HepG2 (cell line): ENCODE data around the gene ORMDL3. TPM values are rescaled to one million over a fixed set of nuclear protein-coding genes. Genes with fewer than 3 reads are reported as not detected.

ENCODE experiments used
- ARID5B ChIP-seq: IDR thresholded peaks from 2 replicates; pipeline ENCODE4 v1.4.0; 2020; ENCODE audit warnings: mild to moderate bottlenecking, missing genetic modification reagents
- BORCS8-MEF2B ChIP-seq: sonication (generic); formaldehyde crosslinking; IDR thresholded peaks from 2 replicates; pipeline ENCODE4 v1.8.0; 2022; ENCODE audit warnings: mild to moderate bottlenecking, missing genetic modification reagents
- CENPT ChIP-seq: sonication (generic); formaldehyde crosslinking; IDR thresholded peaks from 2 replicates; pipeline ENCODE4 v1.8.0; 2022; ENCODE audit warnings: low read depth, mild to moderate bottlenecking, moderate library complexity, missing genetic modification reagents
- FOXK2 ChIP-seq: fragments of 450-650 bp; IDR thresholded peaks from 2 replicates; pipeline ENCODE4 v1.6.1; 2016
- FUBP1 ChIP-seq: sonication (generic); formaldehyde crosslinking; IDR thresholded peaks from 2 replicates; pipeline ENCODE4 v1.5.1; 2020; ENCODE audit warnings: missing genetic modification reagents, mild to moderate bottlenecking, borderline replicate concordance
- MAFK ChIP-seq, 2 experiments: IDR thresholded peaks in 1 of 2; conservative IDR thresholded peaks in 1 of 2; 2 replicates each; pipeline ENCODE4 v1.6.1; 2011; ENCODE audit warnings: improper control_type of control experiment in 2 of 2, low read length in 2 of 2
- MXD1 ChIP-seq: sonication (generic); formaldehyde crosslinking; IDR thresholded peaks from 2 replicates; pipeline ENCODE4 v1.4.0; 2020; ENCODE audit warnings: mild to moderate bottlenecking, missing genetic modification reagents
- NFIC ChIP-seq: IDR thresholded peaks from 2 replicates; pipeline ENCODE4 v1.6.1; 2012; ENCODE audit warnings: mild to moderate bottlenecking, low read length, inconsistent platforms
- NFRKB ChIP-seq: fragments of 450-650 bp; IDR thresholded peaks from 2 replicates; pipeline ENCODE4 v1.6.1; 2017
- PHF20 ChIP-seq: sonication (generic); formaldehyde crosslinking; IDR thresholded peaks from 2 replicates; pipeline ENCODE4 v1.5.0; 2020; ENCODE audit warnings: mild to moderate bottlenecking, missing genetic modification reagents
- POGZ ChIP-seq: sonication (generic); formaldehyde crosslinking; IDR thresholded peaks from 2 replicates; pipeline ENCODE4 v1.4.0; 2020; ENCODE audit warnings: mild to moderate bottlenecking, missing genetic modification reagents
- SALL1 ChIP-seq: sonication (generic); formaldehyde crosslinking; IDR thresholded peaks from 2 replicates; pipeline ENCODE4 v1.8.0; 2022; ENCODE audit warnings: mild to moderate bottlenecking, missing genetic modification reagents
- TAF15 ChIP-seq: fragments of 200-400 bp; formaldehyde crosslinking; IDR thresholded peaks from one replicate; pipeline ENCODE4 v1.6.1; 2018; ENCODE audit warnings: mild to moderate bottlenecking, low read depth, low read length; ENCODE audit not compliant: poor library complexity, severe bottlenecking
- THAP11 ChIP-seq: IDR thresholded peaks from 2 replicates; pipeline ENCODE4 v1.6.1; 2016; ENCODE audit warnings: missing biosample characterization, missing genetic modification reagents
- TRIM24 ChIP-seq: sonication (generic); formaldehyde crosslinking; IDR thresholded peaks from 2 replicates; pipeline ENCODE4 v1.8.0; 2022; ENCODE audit warnings: mild to moderate bottlenecking, missing genetic modification reagents
- U2AF1 ChIP-seq: fragments of 200-400 bp; formaldehyde crosslinking; optimal IDR thresholded peaks from 2 replicates; pipeline ENCODE3; 2017; ENCODE audit warnings: mild to moderate bottlenecking, low read depth, low read length
- ZMYM4 ChIP-seq: sonication (generic); formaldehyde crosslinking; IDR thresholded peaks from 2 replicates; pipeline ENCODE4 v1.8.1; 2023; ENCODE audit warnings: mild to moderate bottlenecking, missing genetic modification reagents
- ZNF34 ChIP-seq: sonication (generic); formaldehyde crosslinking; IDR thresholded peaks from 2 replicates; pipeline ENCODE4 v1.4.0; 2020; ENCODE audit warnings: mild to moderate bottlenecking, missing genetic modification reagents, borderline replicate concordance
- ZNF430 ChIP-seq: sonication (generic); formaldehyde crosslinking; IDR thresholded peaks from 2 replicates; pipeline ENCODE4 v1.9.0; 2021; ENCODE audit warnings: mild to moderate bottlenecking, missing genetic modification reagents
- ZNF574 ChIP-seq: sonication (generic); formaldehyde crosslinking; IDR thresholded peaks from 2 replicates; pipeline ENCODE4 v1.4.0; 2020; ENCODE audit warnings: missing genetic modification reagents
- ZNF777 ChIP-seq: sonication (generic); formaldehyde crosslinking; IDR thresholded peaks from 2 replicates; pipeline ENCODE4 v1.4.0; 2020; ENCODE audit warnings: missing genetic modification reagents
- ZNF883 ChIP-seq: sonication (generic); formaldehyde crosslinking; IDR thresholded peaks from 2 replicates; pipeline ENCODE4 v1.5.1; 2020; ENCODE audit warnings: mild to moderate bottlenecking, missing genetic modification reagents; ENCODE audit errors: not compliant biosample characterization
- polyA plus RNA-seq, 8 experiments: library from polyadenylated mRNA; depleted of rRNA in 3 of 8; stranded (reverse) in 7 of 8; unstranded in 1 of 8; fragments of >200 nt; fragmentation: Illumina TruSeq in 4 of 8; extraction: Trizol in 4 of 8; gene quantifications; 2 replicates each; pipeline versions ENCODE4 v1.2.1 to v1.2.3, GENCODE V29; 2011 to 2016; ENCODE audit warnings: low read depth in 4 of 8, missing spikeins in 1 of 8, mixed read lengths in 1 of 8; ENCODE audit not compliant: insufficient read depth in 1 of 8
- total RNA-seq, 5 experiments: library from RNA; depleted of rRNA; stranded (reverse); fragments of >200 nt; fragmentation: Illumina TruSeq; extraction: Trizol; gene quantifications; 2 replicates each; pipeline ENCODE4 v1.2.3, GENCODE V29; 2016; ENCODE audit warnings: low read depth in 1 of 5

ORMDL3 gene
- total and polyA plus RNA-seq, 2 of the 13 experiments (the other 11 are each of a cell fraction or from before 2014, with no cell fraction given): 181 to 384 TPM

- no peak for TF ChIP-seq NFIC
- TF ChIP-seq FUBP1 (CRISPR knock-in tag): no peak
- TF ChIP-seq ZNF883 (CRISPR knock-in tag): peak; percentile 16
- no peak for TF ChIP-seq CENPT (CRISPR knock-in tag)
- no peak for TF ChIP-seq PHF20 (CRISPR knock-in tag)
- TF ChIP-seq ZMYM4 (CRISPR knock-in tag): no peak; the same call in 1 of the 2 replicates
- no peak for TF ChIP-seq TRIM24
- no peak for TF ChIP-seq ZNF430 (CRISPR knock-in tag)
- 0 out of 2 replicates have a peak, but pooled peaks have one; percentile 30 for TF ChIP-seq BORCS8-MEF2B (CRISPR knock-in tag)
- no peak for TF ChIP-seq ZNF34 (CRISPR knock-in tag)
- TF ChIP-seq SALL1 (CRISPR knock-in tag): peak; percentile 42; the same call in 1 of the 2 replicates
- no peak for TF ChIP-seq ARID5B
- peak; percentile 19; the same call in 1 of the 2 replicates for TF ChIP-seq ZNF574 (CRISPR knock-in tag)
- no peak for TF ChIP-seq POGZ (CRISPR knock-in tag)
- TF ChIP-seq NFRKB: no peak
- TF ChIP-seq FOXK2: no peak
- peak; percentile 81 to 88 for TF ChIP-seq MAFK (conservative IDR thresholded peaks at IDR 0.05 in 1 of 2, IDR thresholded peaks at IDR 0.05 in 1 of 2; ENCODE audit: low read length in 2 of 2)
- TF ChIP-seq THAP11 (CRISPR knock-in tag): no peak
- TF ChIP-seq MXD1 (CRISPR knock-in tag): 0 out of 2 replicates have a peak, but pooled peaks have one; percentile 4
- TF ChIP-seq U2AF1: no peak
- no peak for TF ChIP-seq TAF15
- no peak for TF ChIP-seq ZNF777 (CRISPR knock-in tag)
Measured at GRCh38 chr17:39951924-39952679, 24.7 kb upstream of the ORMDL3 start (continued).
